HG03571 (cell line): ENCODE measurements around the gene SPATS2.

Experiments
- ATAC-seq: cut with Tn5 transposase; IDR thresholded peaks from one replicate; pipeline ENCODE4 v1.9.1; 2021; ENCODE audit not compliant: unreplicated experiment

The SPATS2 gene

GRCh38 chr12:49461221-49461620 lies 94.0 kb downstream of the SPATS2 start:
- no peak for ATAC-seq

- ATAC-seq: no peak
Observed at GRCh38 chr12:49462083-49462744, 95.0 kb downstream of the SPATS2 start.

GRCh38 chr12:49465132-49465531 lies 97.9 kb downstream of the SPATS2 start:
- no peak for ATAC-seq

- no peak for ATAC-seq
Observed at GRCh38 chr12:49470986-49471385, 103.7 kb downstream of the SPATS2 start.

- ATAC-seq: no peak
Observed at GRCh38 chr12:49471557-49471956, 104.3 kb downstream of the SPATS2 start.

GRCh38 chr12:49476091-49476490 lies 108.8 kb downstream of the SPATS2 start:
- ATAC-seq: no peak

- no peak for ATAC-seq
Observed at GRCh38 chr12:49478949-49479664, 111.8 kb downstream of the SPATS2 start.

- ATAC-seq: no peak
Observed at GRCh38 chr12:49482095-49483051, 115.1 kb downstream of the SPATS2 start.

GRCh38 chr12:49483619-49484018 lies 116.4 kb downstream of the SPATS2 start:
- no peak for ATAC-seq

- no peak for ATAC-seq
Observed at GRCh38 chr12:49487605-49488004, 120.3 kb downstream of the SPATS2 start.

- ATAC-seq: no peak
Observed at GRCh38 chr12:49489154-49489553, 121.9 kb downstream of the SPATS2 start.

- no peak for ATAC-seq
Observed at GRCh38 chr12:49489720-49490119, 122.5 kb downstream of the SPATS2 start.

GRCh38 chr12:49491823-49492222 lies 124.6 kb downstream of the SPATS2 start:
- ATAC-seq: no peak

GRCh38 chr12:49493900-49494299 lies 126.6 kb downstream of the SPATS2 start:
- ATAC-seq: no peak

GRCh38 chr12:49496417-49497360 lies 129.4 kb downstream of the SPATS2 start:
- ATAC-seq: no peak

GRCh38 chr12:49501895-49502294 lies 134.6 kb downstream of the SPATS2 start:
- ATAC-seq: no peak

- no peak for ATAC-seq
Observed at GRCh38 chr12:49502590-49502989, 135.3 kb downstream of the SPATS2 start.

GRCh38 chr12:49503674-49504180 lies 136.5 kb downstream of the SPATS2 start:
- ATAC-seq: no peak

GRCh38 chr12:49505672-49506071 lies 138.4 kb downstream of the SPATS2 start:
- no peak for ATAC-seq

GRCh38 chr12:49507139-49507538 lies 139.9 kb downstream of the SPATS2 start:
- no peak for ATAC-seq
